GM23248 (cell line): Measurements from ENCODE around the gene NOL3.

Experiments used
- EZH2 ChIP-seq: fragments of 200-600 bp; sonication (generic); IDR thresholded peaks from 2 replicates; pipeline ENCODE4 v1.6.1; 2018; ENCODE audit warnings: antibody characterized with exemption, mild to moderate bottlenecking; ENCODE audit not compliant: insufficient read depth, poor library complexity, severe bottlenecking
- EZH2phosphoT487 ChIP-seq: fragments of 200-600 bp; sonication (generic); IDR thresholded peaks from 2 replicates; pipeline ENCODE4 v1.6.1; 2018; ENCODE audit warnings: antibody characterized with exemption, moderate library complexity, mild to moderate bottlenecking, low read depth; ENCODE audit not compliant: insufficient read depth

DNA sequence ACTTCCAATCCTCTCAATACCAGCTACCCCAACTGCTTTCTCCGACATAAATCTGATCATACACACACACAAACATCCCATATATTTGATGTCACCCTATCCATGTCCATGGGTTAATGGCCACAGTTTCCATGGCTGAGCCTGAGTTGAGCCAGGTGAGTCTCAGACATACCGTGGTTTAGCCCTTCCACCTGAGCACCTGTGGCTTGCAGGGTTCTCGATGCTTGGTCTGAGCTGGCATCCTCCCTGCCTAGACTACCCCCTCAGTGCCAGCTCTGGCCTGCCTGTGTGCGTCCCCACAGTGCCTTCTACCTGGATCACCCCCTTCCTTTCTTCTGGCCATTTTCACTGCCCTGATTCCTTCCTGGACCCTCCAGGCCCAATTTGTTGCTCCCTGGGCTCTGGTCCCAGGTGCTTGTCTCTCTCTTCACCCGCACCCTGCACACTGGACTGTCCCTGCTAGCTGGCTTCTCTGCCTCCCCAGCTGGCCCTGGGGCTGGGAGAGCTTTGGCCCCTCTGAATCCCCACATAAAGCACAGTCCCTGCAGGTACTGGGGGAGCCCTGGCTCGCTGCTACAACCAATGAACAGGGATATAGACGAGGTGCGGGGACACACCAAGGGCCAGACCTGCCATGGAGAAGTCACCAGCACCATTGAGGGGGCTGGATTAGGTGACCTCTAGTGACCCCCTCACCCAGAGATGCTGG is 35.9 kb downstream of the NOL3 start:
- TF ChIP-seq EZH2 = no peak
- TF ChIP-seq EZH2phosphoT487 = no peak
